Measurements from ENCODE around the gene DHH. TPM values are rescaled to one million over a fixed set of nuclear protein-coding genes. Genes with fewer than 3 reads are reported as not detected.

DHH gene
- total and polyA plus RNA-seq, 9 of the 15 experiments (the other 6 are each of a cell fraction or from before 2014, with no cell fraction given) = 0.07 to 2.6 (median 0.54) TPM

GRCh38 chr12:49088150-49088931 lies 6.3 kb downstream of the DHH start (continued):
- TF ChIP-seq IRF1 (CRISPR knock-in tag; IDR thresholded peaks at IDR 0.05; ENCODE audit: borderline replicate concordance) = no peak
- no peak for TF ChIP-seq BRF1 (IDR thresholded peaks at IDR 0.05; ENCODE audit: borderline replicate concordance, extremely low read depth, insufficient read length)
- no peak; the same call in 1 of the 2 replicates for TF ChIP-seq MAFK (IDR thresholded peaks at IDR 0.05; ENCODE audit: low read length)
- no peak for TF ChIP-seq KAT7 (CRISPR knock-in tag; IDR thresholded peaks at IDR 0.05; ENCODE audit: borderline replicate concordance)
- TF ChIP-seq PTTG1 (tag; IDR thresholded peaks at IDR 0.05; ENCODE audit: low read depth) = no peak
- TF ChIP-seq GABPB1 (CRISPR knock-in tag; IDR thresholded peaks at IDR 0.05) = no peak
- TF ChIP-seq NR0B1 (IDR thresholded peaks at IDR 0.05; ENCODE audit: partially characterized antibody) = no peak
- peak; percentile 79 for TF ChIP-seq TFAP4 (CRISPR knock-in tag; IDR thresholded peaks at IDR 0.05; ENCODE audit: borderline replicate concordance)
- TF ChIP-seq RERE (CRISPR knock-in tag; IDR thresholded peaks at IDR 0.05; ENCODE audit: borderline replicate concordance) = no peak
- no peak for TF ChIP-seq ZNF830 (CRISPR knock-in tag; IDR thresholded peaks at IDR 0.05)
- TF ChIP-seq NFATC3 (IDR thresholded peaks at IDR 0.05) = no peak
- 0 out of 2 replicates have a peak, but pooled peaks have one; percentile 24 for TF ChIP-seq AFF4 (CRISPR knock-in tag; IDR thresholded peaks at IDR 0.05)
- peak; percentile 53 for TF ChIP-seq ZFX (CRISPR knock-in tag; IDR thresholded peaks at IDR 0.05)
- no peak for TF ChIP-seq PHF20 (IDR thresholded peaks at IDR 0.05; ENCODE audit: partially characterized antibody)
